GM19025 (cell line): Measurements from ENCODE around the gene PFKFB2.

Experiments used
- ATAC-seq: cut with Tn5 transposase; IDR thresholded peaks from one replicate; pipeline ENCODE4 v1.9.1; 2021; ENCODE audit warnings: mild to moderate bottlenecking, low read depth, moderate library complexity; ENCODE audit not compliant: unreplicated experiment

The PFKFB2 gene

DNA sequence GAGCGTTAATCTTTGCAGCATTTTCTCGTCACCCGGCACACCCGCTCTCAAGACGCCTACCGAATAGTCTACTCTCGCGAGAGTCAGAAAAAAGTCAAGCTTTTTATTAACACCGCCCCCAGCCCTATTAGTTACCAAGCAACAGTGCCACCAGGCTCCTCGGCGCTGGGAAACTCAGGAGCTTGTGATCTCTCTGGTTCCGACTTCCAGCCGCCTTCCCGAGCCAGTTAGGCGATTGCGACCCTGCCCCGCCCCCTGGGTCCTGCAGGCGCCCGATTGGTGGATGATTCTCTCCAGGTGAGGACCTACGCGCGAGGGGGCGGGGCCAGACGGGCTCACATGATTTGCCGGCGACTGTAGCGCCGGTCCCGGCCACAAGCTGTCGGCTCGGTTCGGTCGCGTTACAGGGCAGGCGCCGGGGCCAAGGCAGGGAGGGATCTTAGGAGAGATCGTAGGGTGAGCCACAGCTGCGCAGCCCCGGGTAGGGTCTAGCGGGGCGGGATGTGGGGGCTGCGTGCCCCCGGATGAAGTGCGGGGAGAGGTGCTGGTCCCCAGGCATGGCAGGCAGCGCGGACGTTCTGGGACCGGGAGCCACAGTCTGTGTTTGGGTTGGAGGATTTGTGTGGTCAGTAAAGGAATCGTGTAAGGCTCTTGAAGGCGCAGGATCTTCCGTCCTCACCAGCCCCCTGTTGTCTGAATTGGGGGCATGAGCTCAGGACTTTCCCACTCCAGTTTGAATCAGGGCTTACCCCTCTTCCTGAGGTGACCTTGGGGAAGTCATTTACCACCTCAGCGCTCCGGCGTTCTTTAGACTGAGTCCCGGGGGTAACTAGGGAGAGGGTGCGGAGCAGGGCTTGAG is at the start of gene PFKFB2:
TSS of gene PFKFB2 (plus strand) at position 365 of the 859 bp plus-strand sequence. CDS start 1,443 bp downstream, outside the sequence.
- ATAC-seq: peak; percentile 80

DNA sequence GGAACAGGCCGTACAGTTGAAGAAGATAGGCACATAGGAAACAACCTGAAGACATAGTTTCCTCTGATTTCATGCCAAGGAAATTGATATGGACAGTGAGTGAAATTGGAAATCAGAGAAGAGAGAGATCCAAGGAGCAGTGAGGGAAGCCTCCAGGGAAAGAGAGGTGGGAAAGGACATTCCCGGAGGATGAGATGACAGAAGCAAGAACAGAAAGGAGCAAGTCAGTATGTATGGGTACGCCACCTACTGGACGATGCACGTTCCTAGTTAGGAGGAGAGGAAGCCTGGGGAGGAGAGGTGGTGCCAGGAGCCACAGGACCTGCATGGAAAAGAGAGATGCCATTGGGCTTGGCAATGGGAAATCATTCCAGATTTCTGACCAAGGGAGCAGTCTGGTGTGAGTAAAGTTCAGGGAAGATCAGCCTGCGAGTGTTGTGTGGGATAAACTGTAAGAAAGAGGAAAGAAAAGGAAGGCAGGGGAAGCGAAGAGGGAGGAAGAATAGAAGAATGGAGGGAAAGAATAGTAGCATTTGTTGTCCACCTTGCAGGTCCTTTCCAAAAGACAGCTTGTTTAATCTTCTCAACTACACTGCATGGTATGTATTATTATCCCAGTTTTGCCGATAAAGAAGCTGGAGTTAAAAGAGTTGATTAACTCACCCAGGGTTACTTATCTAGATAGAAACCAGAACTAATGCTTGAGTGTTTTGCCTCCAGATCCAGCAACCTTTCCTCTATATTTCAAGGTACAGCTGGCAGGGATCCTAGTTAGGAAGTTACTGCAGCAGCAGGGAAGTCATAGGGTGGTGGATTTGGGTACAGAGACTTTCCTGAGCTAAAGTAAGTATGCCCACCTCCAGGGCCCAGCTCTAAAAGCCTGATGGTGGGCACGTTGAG is 47.9 kb upstream of the PFKFB2 start:
- no peak for ATAC-seq

DNA sequence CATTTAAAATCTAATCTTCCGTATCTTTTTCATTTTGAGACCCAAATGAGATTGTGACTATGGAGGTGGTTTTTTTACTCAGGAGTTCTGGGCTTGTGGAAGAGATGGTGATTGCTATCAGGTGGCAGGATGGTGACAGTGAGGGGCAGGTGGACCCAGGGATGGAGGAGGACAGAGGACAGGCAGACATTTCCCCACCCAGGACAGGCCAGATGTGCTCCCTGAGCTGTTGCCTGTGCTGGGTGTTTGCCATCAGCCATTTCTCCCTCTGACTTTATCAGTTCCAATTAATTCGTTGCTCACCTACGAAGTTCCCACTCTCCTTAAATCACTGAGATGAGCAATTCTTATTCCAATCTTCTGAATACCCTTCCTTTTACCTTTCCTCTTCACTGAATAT is 47.0 kb upstream of the PFKFB2 start:
- no peak for ATAC-seq

DNA sequence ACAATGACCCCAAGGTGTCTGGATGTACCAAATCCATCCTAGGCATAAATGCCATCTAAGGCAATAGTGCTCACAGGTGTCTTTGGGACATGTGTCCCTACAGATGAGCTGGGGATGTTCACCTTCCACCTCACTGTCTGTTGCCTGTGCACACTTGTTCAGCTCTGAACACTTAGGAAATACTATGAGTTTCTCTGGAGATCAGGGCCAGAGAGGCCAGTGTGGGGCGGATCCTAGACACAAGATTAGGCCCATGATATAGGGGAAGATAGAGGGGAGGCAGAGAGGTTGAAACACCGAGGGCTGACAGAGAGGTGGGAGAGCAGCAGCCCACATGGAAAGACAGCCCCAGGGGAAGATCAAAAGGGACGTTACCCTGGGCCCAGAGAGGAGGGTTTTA is 46.2 kb upstream of the PFKFB2 start:
- ATAC-seq: no peak

DNA sequence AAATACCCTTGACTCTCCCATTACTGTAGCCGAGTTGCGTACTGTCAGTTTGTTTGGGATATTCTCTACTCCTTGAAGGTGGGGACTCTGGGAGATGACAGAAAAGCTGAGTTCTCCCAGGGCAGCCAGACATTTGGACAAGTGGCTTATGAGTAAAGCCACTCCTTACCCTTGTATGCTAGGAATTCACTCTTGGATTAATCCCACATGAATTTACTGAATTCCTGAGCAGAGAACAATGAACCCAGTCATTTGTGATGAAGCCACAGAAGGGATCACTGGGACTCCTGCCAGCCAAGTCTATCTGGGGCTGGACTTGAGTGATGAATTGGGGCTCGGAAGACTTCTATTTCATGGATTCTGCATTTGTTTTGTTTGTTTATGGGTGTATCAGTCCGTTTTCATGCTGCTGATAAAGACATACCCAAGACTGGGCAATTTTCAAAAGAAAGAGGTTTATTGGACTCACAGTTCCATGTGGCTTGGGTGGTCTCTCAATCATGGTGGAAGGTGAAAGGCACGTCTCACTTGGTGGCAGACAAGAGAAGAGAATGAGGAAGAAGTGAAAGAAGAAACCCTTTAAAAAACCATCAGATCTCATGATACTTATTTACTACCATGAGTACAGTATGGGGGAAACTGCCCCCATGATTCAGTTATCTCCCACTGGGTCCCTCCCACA is 45.6 kb upstream of the PFKFB2 start:
- no peak for ATAC-seq

DNA sequence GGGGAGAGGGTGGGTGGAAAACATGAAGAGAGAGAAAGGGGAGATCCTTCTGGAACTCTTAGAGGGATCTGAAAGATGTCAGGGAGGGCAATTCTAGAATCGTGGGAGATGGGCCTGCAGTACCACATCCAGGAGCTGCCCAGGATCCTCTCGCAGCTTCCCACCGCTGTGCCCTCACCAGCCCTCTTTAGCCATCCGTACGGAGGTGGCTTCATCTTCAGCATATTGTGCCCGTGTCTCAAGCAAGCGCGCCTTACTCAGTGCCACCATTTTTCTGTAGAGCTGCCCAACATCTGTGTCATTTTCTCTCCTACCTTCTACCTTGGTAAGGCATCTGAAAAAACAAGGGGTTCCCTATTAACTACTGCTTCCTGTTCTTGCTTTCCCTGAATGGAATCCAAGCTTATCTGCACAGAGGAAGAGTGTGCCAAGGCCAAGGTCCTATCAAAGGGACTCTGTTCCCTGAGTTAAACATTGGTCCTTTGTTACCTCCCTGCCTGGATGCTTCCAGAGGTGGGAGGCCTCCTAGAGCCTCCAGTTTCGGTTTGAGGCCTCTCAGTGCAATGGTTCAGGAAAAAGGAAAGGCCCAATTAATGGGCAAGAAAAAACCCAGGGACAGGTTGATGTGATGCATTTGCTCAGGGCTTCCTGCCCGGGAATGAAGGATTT is 43.8 kb upstream of the PFKFB2 start:
- ATAC-seq: no peak

DNA sequence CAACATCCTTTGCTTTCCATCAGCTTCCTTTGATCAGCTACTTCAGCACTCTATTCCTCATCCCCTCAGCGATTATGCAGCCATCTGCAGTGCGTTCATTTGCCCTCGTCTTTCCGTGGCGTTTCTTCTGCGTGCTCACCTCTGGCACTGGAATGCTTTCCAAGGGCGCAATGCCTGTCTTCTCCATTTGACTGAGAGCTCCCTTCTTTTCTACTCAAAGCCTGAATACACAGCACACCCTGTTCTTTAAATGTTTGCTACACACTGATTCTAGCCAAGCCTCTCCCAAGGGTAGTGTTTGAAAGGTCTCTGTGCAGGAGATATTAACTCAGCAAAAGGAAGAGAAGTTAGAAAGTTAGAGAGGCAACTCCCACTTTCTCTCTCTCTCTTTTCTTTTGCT is 43.1 kb upstream of the PFKFB2 start:
- ATAC-seq: no peak

DNA sequence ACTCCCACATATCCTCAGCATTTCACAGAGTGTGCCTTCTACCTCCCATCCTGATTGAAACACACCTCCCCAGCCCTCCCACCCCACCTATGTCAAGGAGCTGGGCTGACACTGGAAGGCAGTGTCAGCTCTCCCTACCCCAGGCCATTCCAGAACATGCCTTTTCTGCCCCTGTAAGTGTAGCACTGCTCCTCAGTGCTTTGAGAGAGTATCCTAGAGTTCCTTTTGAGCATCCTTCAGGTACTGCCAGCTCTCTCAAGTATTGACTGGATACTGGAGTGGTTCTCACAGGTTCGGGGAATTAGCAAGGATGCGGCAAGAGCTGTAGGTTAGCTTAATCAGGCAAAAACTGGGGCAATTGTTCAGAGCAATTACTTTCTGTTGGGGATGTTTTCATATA is 42.3 kb upstream of the PFKFB2 start:
- no peak for ATAC-seq

DNA sequence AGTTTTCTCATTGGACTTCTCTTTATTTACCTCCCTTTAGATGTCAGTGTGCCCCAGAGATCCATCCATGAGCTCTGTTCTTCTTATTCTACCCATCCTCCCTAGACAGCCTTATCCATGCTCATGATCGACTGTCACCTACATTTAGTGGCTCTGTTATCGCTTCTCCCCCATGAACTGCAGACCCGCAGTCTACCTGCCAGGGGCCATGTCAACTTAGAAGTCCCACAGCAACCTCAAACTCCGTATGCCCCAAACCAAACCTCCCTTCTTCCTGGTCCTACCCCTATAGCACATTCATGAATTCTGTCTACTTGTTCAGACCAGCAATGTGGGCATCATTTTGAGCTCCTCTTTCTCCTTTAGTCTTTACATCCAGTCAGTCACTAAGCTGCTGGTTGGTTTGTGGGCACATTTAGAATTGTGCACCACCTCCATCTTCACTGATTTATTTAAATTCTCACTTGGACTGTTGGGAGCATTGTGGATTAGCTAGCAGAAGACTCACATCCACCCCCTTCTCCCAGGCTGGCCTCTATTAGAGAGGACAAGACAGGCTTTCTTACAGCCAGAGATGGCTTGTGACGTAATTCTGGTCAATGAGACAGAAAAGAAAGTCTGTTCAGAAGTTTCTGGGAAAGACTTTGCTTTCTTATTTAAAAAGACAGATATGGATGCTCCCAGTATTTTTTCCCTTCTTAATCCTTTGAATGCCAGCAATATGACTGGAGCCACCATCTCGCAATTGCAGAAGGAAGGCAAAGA is 39.6 kb upstream of the PFKFB2 start:
- no peak for ATAC-seq

DNA sequence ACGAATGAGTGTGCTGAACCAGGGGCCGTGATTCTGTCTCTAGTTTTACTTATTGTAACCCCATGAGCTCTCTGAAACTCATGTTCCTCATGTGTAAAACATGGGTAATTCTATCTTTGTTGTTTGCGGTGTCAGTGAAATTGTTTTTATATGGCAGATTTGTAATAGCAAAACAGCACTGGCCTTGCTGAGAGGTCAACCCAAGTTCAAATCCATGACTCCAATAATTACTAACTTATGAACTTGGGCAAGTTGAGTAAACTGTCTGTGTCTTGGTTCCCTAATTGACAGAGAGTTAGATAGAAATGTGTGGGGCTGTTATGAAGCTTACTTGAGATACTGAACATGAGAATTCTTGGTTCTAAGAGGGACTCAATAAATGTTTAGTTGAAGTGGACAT is 38.3 kb upstream of the PFKFB2 start:
- no peak for ATAC-seq

DNA sequence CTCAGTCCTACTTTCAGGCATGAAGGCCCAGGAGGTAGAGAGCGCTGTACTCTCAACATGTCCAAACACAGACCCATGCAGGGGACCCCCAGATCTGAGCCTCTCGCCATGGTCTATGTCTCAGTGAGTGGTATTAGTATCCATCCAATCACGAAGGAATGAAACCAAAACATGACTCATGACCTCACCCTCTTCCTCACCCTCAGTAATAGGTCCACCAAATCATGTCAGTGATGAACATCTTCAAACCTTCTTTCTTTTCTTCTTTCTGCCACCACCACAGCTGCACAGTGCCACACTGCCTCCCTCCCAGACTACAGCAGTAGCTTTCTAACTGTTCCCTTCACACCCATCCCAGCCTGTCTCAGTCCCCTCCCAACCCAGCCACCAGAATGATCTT is 37.3 kb upstream of the PFKFB2 start:
- ATAC-seq: no peak

DNA sequence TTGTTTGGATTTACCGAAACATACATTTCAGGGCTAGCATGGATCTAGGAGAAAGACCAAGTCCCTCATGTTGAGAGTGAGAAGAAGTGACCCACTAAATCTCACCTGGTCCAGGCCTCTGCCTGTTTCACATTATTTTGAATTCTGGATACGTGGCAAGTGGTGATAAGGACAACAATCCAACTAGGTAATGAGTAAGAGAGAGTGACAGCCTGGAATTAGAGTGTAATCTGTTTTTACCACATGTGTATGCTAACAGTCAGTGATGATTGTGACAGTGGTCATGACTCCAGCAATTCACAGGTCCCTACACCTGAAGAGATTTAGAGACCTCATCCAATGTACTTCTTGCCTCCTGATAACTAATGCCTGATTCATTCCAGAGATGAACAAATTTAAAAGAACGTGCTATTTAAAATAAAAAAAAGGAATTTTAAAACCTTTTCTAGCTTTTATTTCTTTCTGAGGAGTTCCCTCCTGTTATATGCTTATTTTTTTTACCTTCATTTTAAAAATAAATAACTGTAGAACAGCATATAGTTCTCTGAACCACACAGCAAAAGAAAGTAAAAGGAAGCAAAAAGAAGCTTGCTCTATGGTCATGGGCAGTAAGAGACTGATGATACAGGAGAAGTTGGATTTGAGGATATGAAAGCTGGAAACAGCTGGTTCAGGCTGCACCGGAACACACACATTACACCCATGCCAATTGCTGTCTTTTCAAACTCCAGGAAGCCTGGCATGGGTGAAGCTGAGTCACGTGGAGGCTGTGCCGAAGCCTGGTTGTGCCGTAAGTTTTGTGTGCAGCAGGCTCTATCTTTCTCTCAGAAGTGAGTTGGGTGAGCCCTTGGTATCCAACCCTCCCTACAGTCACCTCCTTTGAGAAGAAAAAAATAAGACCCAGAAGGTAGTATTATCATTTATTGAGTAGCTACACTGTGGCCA is 35.2 kb upstream of the PFKFB2 start:
- ATAC-seq: no peak

DNA sequence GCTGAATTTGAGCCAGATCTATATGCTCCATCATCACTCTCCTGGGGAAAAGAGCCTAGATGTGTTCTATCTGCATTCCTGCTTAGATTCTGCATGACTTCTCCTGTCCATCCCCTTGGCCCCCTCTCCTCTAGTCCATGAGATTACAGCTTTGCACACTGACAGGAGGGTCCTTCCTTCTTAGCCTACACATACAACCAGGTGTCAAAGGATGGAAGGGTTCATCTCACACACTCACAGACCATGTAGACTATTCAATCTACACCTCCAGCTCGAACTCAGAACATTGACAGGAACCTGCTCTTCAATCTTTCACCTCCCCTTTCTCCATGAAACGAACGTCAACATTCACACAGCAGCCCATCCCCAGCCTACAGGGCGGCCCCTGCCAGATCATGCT is 34.4 kb upstream of the PFKFB2 start:
- no peak for ATAC-seq

DNA sequence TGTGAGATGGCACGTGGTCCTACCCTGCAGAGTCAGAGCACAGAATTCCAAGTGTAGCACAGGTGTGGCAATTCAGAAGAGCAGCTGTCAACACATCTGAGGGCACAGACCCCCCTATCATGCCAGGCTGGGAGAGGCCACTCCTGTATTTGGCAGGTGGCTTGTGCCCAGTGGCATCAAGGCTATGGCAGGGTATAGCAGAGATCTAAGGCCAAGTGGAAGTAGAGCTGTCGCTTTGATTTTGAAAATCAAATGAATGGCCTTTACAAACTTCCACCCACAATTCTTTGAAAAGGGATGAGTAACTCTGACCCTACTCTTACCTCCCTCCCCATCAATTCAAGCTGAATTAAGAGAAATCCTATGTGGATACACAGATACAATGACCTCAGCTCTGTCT is 33.9 kb upstream of the PFKFB2 start:
- ATAC-seq: no peak

DNA sequence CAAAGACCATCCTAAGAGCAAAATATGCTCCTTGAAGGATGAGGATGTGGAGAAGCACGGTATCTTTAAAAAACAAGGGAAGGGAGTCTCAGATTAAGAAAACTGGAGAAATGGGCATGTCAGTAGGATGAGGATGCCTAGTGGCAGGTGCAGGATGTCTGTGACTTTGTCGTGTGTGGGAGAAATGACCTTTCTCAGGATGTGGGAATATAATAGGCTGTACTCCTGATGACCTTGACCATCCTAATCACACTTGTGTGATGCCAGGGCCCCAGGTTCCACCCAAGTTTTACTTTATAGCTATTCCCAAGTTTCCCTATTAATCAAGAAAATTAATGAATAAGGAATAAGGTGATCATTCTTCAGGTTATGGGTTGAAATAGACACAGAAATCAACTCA is 33.4 kb upstream of the PFKFB2 start:
- ATAC-seq: no peak

DNA sequence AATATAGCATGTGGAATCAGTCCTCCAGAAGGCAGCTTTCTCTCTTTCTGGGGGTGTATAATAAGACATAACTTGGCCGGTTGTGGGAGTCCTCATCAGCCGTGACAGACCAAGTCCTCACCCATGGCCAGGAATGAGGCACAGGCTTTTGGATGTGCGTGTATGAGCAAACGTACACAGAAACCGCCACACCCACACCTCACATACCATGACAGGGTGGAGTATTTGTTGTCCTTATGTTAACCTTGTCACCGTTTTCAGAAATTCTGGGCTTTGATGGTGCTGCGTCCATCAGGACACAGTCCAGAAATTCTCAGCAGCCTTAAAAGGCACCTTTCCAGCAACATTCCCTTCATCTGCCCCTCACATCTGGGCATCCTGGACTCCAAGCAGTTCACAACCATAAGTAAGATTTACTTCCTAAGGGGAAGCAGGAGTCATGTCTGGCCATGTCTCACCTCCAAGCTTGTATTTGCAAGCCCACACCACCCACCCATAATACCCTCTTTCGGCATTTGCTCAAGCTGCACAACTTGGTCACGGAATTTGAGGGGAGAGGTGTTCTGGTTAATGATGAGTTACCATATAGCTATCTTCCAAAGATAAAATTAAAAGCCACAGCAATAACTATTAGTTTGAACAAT is 32.9 kb upstream of the PFKFB2 start:
- no peak for ATAC-seq

DNA sequence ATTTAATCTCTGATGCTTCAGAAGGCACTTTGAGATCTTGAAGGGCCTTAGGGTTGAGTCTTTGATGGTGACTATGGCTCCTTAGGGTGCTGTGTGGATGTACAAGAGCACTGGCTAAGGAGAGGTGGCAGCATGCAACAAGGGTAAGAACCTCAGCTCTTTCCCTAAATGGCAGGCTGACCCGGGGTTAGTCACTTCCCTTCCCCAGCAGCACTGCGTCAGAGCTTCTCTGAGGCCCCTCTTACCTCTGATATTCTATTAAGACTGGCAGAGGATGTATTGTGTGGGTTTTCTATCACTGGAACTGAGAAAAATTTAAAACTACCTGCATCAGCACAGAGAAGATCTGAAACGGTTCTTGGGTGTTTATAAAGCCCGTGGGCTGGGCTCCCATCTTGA is 32.4 kb upstream of the PFKFB2 start:
- ATAC-seq: no peak
